PFSK-1 (cell line): ENCODE measurements around the gene RWDD4.

ENCODE experiments used
- FOXP2 ChIP-seq: optimal IDR thresholded peaks from 2 replicates; pipeline ENCODE3; 2011; ENCODE audit warnings: borderline replicate concordance, control low read depth, inconsistent platforms; ENCODE audit not compliant: insufficient read depth; ENCODE audit errors: extremely low read length, extremely low read depth
- POLR2AphosphoS5 ChIP-seq: IDR thresholded peaks from 2 replicates; pipeline ENCODE4 v1.6.1; 2012; ENCODE audit warnings: low read depth, mild to moderate bottlenecking, control low read depth, low read length, moderate library complexity
- REST ChIP-seq, 2 experiments: IDR thresholded peaks; 2 replicates each; pipeline versions ENCODE4 v1.6.1 to v1.8.0; 2011 to 2012; ENCODE audit warnings: low read depth in 2 of 2, low read length in 2 of 2, control low read depth in 1 of 2, inconsistent platforms in 1 of 2, mild to moderate bottlenecking in 1 of 2, moderate library complexity in 1 of 2; ENCODE audit not compliant: insufficient read depth in 1 of 2
- SIN3A ChIP-seq: IDR thresholded peaks from 2 replicates; pipeline ENCODE4 v1.6.1; 2012; ENCODE audit warnings: mild to moderate bottlenecking, low read length, moderate library complexity, borderline replicate concordance; ENCODE audit not compliant: insufficient read depth
- TAF1 ChIP-seq: IDR thresholded peaks from 2 replicates; pipeline ENCODE4 v1.6.1; 2012; ENCODE audit warnings: low read length, control low read depth, borderline replicate concordance; ENCODE audit not compliant: insufficient read depth

DNA sequence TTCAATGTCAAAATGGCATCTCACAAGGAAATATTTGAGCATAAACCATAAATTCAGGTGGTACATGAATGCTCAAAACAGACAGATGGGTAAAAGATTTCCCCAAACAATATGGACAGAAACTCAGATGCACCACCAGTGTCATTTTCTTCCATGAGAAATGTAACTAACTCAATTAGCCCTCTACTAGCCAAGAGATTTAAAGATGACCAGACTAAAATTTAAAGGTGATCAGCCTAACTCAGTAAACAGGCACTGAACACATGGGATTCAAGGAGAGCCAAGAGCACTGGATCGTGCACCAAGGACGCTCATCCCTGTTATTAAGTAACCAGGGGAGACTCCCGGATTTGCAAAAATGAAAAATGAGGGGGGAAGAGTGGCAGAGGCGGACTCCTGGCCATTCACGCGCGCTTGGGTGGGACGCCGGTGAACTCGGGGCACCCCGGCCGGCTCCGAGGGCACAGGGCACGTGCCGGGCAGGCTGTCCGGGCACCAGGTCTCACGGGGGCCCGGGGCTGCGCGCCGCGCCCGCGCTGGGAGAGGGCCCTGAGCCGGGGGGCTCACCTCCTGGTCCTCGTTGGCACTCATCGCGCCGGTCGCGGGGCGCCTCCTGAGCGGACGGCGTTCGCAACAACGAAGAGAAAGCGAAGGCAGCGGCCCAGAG lies 490 bp downstream of the RWDD4 start:
- TF ChIP-seq TAF1, result no peak
- no peak for TF ChIP-seq FOXP2
- no peak for TF ChIP-seq SIN3A
- TF ChIP-seq REST (IDR thresholded peaks at IDR 0.05; ENCODE audit: insufficient read depth in 1 of 2, low read depth in 2 of 2, low read length in 2 of 2), result no peak
- no peak for TF ChIP-seq POLR2AphosphoS5
